GM18508 (cell line): ENCODE data around the gene TMEM200A.

Experiments
- ATAC-seq: cut with Tn5 transposase; IDR thresholded peaks from one replicate; pipeline ENCODE4 v1.9.1; 2021; ENCODE audit warnings: moderate number of reproducible peaks; ENCODE audit not compliant: insufficient read depth, unreplicated experiment

The TMEM200A gene

GRCh38 chr6:130376936-130377335, 11.1 kb downstream of the TMEM200A start:
- ATAC-seq, result no peak

GRCh38 chr6:130377371-130377770, 11.6 kb downstream of the TMEM200A start:
- no peak for ATAC-seq

DNA sequence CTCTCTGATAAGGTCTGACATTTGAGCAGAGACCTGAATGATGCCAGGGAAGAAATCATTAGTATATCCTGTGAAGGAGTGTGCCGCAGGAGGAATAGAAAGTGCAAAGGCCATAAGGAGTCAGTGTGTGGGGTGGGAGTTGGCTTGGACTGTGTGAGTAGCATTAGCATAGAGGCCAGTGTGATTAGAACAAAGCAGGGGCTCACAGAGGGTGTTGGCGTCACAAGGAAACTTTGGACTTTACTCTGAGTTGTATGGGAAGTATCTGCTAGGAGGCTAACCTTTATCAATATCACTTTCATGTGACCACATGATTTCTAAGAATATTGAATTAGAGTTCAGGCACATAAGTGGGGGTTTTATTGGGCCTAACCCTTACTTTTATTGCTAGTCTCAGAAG, 12.1 kb downstream of the TMEM200A start:
- ATAC-seq, result no peak

DNA sequence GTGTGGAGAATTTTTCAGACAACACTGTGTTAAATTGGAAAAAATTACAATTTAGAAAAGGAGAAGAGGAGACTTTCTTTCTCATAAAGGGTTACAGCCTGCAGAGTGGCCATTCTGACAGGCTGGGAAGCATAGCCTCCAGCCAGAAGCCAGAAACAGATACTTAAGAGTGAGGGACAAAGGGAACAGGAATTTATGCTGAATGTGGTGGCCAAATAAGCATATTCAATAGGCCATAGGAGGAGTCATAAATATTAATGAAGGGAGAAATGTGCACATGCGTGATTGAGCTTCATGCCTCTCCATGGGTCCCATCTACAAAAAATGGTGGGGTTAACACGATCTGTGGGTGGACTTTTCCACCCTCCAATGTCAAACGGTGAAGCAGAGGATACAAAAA, 13.4 kb downstream of the TMEM200A start:
- no peak for ATAC-seq

GRCh38 chr6:130381012-130381411, 15.2 kb downstream of the TMEM200A start:
- no peak for ATAC-seq

- ATAC-seq, result no peak
Observed at GRCh38 chr6:130381459-130382380, 15.9 kb downstream of the TMEM200A start.

GRCh38 chr6:130382872-130383490, 17.2 kb downstream of the TMEM200A start:
- ATAC-seq, result no peak

DNA sequence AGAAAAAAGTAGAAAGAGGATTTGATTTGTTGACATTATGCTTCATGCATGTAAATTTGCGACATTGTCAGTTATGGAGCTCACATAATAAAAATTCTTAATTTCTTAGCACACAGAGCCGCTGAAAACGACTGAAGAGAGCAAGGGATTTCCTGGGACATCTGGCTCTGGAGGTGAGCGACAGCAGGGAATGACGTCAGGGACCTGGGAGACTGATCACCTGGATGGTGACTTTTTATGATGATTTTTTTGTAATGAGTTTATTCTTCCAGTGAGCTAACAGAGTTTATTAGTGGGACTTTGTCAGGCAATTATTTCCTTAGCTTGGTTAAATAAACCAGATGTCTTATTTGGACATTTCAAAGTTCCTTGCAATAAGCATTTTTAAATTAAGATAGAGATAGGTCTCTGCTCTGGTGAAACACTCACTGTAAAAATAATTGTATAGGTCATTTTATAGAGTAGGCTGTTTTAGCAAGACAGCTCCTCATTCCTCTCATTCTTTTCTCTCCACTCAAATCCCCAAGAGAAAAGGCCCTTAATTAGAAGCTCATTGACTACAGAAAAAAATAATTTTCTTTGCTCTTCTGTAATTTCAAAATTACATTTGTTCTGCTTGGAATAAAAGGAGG, 19.4 kb downstream of the TMEM200A start:
- no peak for ATAC-seq

DNA sequence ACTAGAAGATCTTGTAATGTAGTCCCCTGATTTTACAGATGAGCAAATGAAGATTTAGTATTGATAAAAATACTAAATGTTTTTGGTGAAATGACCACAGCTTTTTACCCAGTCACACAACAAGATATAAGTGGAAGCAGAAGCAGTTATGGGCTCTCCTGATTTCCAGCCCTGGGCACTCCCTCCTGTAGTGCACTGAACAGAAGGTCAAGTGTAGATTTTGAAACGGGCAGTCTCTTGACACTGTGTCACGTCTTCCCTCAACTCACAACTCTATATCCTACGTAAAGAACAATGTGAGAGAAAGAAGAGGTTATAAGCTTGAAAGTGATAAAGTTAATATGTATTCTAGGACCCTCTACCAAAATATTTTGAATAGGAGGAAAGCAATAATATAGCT, 23.3 kb downstream of the TMEM200A start:
- ATAC-seq, result no peak

DNA sequence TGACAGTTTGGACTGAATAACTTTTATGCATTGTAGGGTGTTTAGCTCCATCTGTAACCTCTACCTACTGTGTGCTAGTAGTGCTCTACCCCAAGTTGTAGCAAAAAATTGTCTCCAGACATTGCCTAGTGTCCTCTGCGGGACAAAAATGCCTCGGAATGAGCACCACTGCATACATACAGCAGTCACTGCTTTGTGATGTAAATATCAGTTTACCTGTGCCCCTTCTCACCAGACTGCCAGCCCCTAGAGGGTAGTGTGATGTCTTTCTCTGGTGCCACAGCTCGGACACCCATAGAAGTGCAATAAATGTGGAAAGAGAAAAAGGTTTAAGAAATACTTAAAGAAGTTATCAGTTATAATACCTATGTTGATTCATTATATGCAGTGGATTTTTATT, 25.1 kb downstream of the TMEM200A start:
- no peak for ATAC-seq

GRCh38 chr6:130393306-130393705, 27.5 kb downstream of the TMEM200A start:
- ATAC-seq, result no peak

- no peak for ATAC-seq
Observed at GRCh38 chr6:130394246-130394645, 28.4 kb downstream of the TMEM200A start.

GRCh38 chr6:130395164-130395563, 29.3 kb downstream of the TMEM200A start:
- no peak for ATAC-seq

- no peak for ATAC-seq
Observed at GRCh38 chr6:130396722-130397121, 30.9 kb downstream of the TMEM200A start.

DNA sequence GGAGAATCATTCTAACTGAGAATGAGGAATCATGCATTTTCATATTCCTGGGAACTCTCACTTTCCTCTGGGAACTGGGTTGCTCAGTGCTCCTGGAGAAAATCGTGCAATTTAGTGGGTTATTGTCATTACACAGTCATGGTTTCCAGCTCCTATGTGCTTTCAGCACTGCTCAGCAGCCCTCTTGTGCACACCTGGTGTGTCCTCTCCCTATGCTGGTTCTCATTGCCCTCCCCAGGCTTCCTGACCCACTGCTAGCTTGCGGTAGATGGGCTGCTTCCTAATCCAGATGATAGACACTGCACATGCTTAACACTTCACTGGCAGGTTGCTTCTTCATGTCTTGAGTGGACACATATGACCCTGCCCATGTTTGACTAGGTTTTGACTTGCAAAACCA, 39.7 kb downstream of the TMEM200A start:
- ATAC-seq, result no peak

GRCh38 chr6:130407032-130407431, 41.2 kb downstream of the TMEM200A start:
- ATAC-seq, result no peak

GRCh38 chr6:130409418-130410100, 43.7 kb downstream of the TMEM200A start:
- no peak for ATAC-seq

DNA sequence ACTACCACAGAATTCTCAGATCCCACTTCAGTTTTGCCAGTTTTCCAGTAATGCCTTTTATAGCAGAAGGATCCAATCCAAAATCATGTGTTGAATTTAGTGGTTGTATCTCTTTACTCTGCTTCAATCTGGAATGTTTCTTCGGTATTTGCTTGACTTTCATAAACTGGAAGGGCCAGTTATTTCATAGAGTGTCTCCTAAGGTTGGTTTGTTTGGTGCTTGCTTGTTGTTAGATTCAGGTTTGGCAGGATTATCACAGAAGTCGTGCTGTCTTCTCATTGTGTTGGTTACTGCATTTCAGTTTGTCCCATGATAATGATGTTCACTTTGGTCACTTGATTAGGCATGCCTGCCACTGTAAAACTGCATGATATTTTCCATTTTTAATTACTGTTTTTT, 45.7 kb downstream of the TMEM200A start:
- ATAC-seq, result no peak

DNA sequence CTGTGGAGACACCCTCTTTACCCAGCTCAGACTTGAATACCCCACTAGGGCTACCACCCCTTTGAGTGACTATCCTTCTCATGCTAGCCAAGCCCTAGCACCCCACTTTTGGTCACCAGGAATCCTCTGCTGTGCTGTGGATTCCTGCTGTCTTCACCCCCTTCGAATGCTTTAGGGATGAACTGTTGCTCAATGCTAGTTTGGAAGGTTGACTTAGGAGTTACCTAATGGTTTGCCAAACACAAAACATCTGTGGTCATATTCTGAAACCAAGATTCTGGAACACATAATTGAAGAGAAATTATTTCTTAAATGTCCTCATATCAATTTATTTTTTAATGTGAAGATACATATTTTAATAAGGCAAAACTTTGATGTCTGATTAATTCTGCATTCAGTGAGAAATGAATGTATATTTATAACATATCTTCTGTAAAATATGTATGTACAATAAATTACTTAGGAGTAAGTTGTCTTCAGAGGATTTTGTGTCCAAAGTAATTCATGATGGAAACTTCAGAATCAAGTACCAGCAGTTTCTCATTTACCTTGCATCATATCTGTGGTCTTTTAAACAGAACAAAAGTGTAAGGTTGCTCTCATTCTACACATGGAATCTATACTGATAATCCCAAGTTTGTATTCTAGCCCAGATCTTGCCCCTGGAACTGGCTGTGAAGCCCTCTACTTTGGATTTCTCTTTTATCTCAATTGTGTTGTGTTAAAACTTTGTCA, 46.9 kb downstream of the TMEM200A start:
- no peak for ATAC-seq

DNA sequence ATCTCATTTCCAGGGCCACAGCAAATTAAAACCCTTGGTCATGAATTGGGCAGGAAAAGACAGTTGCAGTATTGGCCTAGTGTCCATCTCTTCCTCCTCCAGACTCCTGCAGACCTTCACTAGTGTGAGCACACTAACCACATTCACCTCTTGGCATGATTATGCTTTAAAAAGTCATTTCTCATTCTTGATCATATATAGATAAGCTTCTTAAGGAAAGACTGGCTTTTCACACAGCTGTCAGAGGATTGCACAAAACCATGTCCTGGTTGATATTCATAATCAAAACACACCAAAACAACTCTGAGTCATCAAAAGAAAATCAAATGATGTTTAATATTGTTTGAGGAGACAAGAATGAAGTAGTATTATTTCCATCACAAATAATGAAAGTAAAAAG, 52.1 kb downstream of the TMEM200A start:
- no peak for ATAC-seq
